Osteoblast (primary cell): Measurements from ENCODE around the gene GNAI3. TPM values are rescaled to one million over a fixed set of nuclear protein-coding genes. Genes with fewer than 3 reads are reported as not detected.

Source experiments
- DNase-seq: peaks from one replicate; pipeline ENCODE4 v3.0.0; 2011; ENCODE audit warnings: low spot score, mixed read lengths; ENCODE audit not compliant: insufficient read length; ENCODE audit errors: missing footprints
- H2AFZ ChIP-seq: 2 replicates; pipeline ENCODE4 v1.6.0; 2011; ENCODE audit warnings: mild to moderate bottlenecking, low read length
- H3K27ac ChIP-seq: 2 replicates; pipeline ENCODE4 v1.5.1; 2011; ENCODE audit warnings: mild to moderate bottlenecking, low read depth, low read length, moderate library complexity
- H3K27me3 ChIP-seq: 2 replicates; pipeline ENCODE4 v1.6.0; 2012; ENCODE audit warnings: mild to moderate bottlenecking, control low read depth, inconsistent platforms, low read length, moderate library complexity; ENCODE audit not compliant: insufficient read depth
- H3K36me3 ChIP-seq: 2 replicates; pipeline ENCODE4 v1.5.1; 2011; ENCODE audit warnings: mild to moderate bottlenecking, low read length, control low read depth, moderate library complexity; ENCODE audit not compliant: insufficient read depth
- H3K4me1 ChIP-seq: 2 replicates; pipeline ENCODE4 v1.5.1; 2011; ENCODE audit warnings: mild to moderate bottlenecking, low read length, control low read depth, moderate library complexity; ENCODE audit not compliant: insufficient read depth
- H3K4me2 ChIP-seq: 2 replicates; pipeline ENCODE4 v1.6.0; 2011; ENCODE audit warnings: mild to moderate bottlenecking, low read length; ENCODE audit not compliant: insufficient read depth
- H3K4me3 ChIP-seq: fragments of 200-600 bp; sonication (generic); 3 replicates; pipeline ENCODE4 v1.5.1; 2012; ENCODE audit warnings: mild to moderate bottlenecking, low read length, inconsistent platforms; ENCODE audit not compliant: insufficient read depth
- H3K79me2 ChIP-seq: 2 replicates; pipeline ENCODE4 v1.6.0; 2012; ENCODE audit warnings: mild to moderate bottlenecking, low read length, control low read depth, inconsistent platforms; ENCODE audit not compliant: insufficient read depth
- H3K9me3 ChIP-seq: 2 replicates; pipeline ENCODE4 v1.5.1; 2011; ENCODE audit warnings: low read depth, low read length, control low read depth
- H4K20me1 ChIP-seq: 2 replicates; pipeline ENCODE4 v1.6.0; 2012; ENCODE audit warnings: mild to moderate bottlenecking, low read length, control low read depth; ENCODE audit not compliant: insufficient read depth
- total RNA-seq: library from RNA; depleted of rRNA; stranded (reverse); fragments of >200 nt; gene quantifications from 2 replicates; pipeline ENCODE4 v1.2.3, GENCODE V29; 2012
- TF ChIP-seq, protein P1 (sequence below): IDR thresholded peaks from 2 replicates; pipeline ENCODE4 v1.5.1; 2011; ENCODE audit warnings: mild to moderate bottlenecking, low read depth, low read length, moderate library complexity; ENCODE audit errors: extremely low read depth

The GNAI3 gene
- total RNA-seq, 1 donor, result 14.1 TPM

DNA sequence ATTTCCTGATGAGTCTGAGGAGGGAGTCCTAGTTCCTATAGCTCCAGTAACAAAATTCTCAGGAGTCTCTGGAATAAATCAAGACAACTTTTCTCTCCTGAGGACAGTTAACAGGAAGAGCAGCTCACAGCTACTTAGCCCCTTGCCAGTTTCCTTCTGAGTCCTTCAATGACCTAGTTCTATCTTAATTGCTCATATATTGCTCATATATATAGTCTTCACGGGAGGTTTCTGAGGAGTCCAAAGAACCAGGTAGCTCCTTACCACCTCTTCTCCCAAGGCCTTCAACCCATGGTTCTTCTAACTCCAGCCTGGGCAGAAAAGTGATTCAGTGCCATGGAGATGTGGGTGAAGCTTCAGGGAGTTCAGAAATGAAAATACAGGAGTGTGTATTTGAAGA is 43.4 kb upstream of the GNAI3 start:
- Histone ChIP-seq H3K79me2 (no peaks in the 10 kb centered on the region), H3K27me3 (no peaks in the 10 kb centered on the region), H3K36me3 (peaks cover 13% of the 10 kb centered on the region), H3K27ac (no peak overlapping the region), H3K4me3 (no peak overlapping the region), H3K4me2 (no peak overlapping the region), H3K9me3 (no peaks in the 10 kb centered on the region), H3K4me1 (peaks cover 2% of the 10 kb centered on the region), H4K20me1 (peaks cover 9% of the 10 kb centered on the region), H2AFZ (no peak overlapping the region)
- DNase-seq, result peak; percentile 68
- TF ChIP-seq, protein P1, sequence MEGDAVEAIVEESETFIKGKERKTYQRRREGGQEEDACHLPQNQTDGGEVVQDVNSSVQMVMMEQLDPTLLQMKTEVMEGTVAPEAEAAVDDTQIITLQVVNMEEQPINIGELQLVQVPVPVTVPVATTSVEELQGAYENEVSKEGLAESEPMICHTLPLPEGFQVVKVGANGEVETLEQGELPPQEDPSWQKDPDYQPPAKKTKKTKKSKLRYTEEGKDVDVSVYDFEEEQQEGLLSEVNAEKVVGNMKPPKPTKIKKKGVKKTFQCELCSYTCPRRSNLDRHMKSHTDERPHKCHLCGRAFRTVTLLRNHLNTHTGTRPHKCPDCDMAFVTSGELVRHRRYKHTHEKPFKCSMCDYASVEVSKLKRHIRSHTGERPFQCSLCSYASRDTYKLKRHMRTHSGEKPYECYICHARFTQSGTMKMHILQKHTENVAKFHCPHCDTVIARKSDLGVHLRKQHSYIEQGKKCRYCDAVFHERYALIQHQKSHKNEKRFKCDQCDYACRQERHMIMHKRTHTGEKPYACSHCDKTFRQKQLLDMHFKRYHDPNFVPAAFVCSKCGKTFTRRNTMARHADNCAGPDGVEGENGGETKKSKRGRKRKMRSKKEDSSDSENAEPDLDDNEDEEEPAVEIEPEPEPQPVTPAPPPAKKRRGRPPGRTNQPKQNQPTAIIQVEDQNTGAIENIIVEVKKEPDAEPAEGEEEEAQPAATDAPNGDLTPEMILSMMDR, result no peak

DNA sequence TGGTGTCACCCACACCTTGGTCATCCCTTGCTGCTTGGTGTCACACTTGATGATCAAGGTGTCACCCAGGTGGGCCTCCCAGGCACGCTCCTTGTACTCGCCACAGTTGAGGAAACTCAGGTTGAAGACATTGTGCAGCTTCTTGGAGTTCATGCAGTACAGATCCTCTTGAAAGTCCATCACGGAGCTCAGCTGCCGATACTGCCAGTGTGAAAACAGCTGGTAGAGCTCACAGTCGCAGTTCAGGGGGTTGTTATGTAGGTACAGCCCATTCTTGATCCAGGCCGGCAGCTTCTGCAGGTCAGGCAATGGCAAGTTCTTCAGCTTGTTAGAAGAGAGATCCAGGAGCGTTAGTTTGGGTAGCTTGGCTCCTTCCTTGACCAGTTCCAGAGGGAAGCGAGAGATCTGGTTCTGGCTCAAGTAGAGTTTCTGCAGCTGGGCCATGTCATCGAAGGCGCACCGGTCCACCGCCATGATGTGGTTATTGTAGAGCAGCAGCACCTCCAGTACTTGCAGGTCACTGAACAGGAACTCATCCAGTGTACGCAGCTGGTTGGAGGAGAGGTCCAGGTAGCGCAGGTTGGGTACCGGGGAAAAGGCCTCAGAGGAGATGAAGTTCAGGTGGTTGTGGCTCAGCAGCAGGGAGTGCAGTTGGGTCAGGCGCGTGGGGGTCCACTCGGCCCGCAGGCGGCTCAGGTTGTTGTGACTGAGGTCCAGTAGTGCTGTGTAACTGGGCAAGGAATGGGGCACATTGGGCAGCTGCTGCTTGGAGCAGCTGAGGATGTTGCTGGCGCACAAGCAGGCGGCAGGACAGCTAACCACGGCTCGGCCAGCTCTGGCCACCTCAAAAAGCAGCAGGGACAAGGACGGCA is 40.2 kb upstream of the GNAI3 start:
- Histone ChIP-seq H3K36me3 (no peaks in the 10 kb centered on the region), H4K20me1 (no peaks in the 10 kb centered on the region), H3K27ac (no peak overlapping the region), H3K79me2 (no peaks in the 10 kb centered on the region), H3K9me3 (no peaks in the 10 kb centered on the region), H3K4me2 (peak overlapping the region; percentile 94), H2AFZ (no peak overlapping the region), H3K4me3 (no peak overlapping the region), H3K27me3 (peaks cover 11% of the 10 kb centered on the region), H3K4me1 (peaks cover 7% of the 10 kb centered on the region)
- TF ChIP-seq, protein P1, result no peak
- peak; percentile 83 for DNase-seq

DNA sequence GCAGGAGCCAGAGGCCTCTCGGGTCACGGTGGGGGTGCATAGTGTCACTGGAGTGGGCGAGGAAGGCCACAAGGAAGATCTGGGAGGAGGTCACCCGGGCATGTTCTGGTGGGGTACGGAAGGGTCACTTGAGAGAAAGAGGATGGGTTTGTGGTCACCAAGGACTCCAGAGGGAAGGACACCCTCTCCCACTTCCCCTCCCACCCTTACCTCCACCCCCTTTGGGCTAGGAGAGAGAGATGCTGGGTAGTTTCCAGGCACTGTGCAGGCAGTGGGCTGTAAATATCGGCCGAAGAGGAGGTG is 39.6 kb upstream of the GNAI3 start:
- peak overlapping the region; percentile 51 for H2AFZ ChIP-seq
- no peaks in the 10 kb centered on the region for H3K9me3 ChIP-seq
- H3K4me3 ChIP-seq, result peak overlapping the region; percentile 77
- no peaks in the 10 kb centered on the region for H3K36me3 ChIP-seq
- no peaks in the 10 kb centered on the region for H4K20me1 ChIP-seq
- no peak overlapping the region for H3K27ac ChIP-seq
- peak; percentile 71 for DNase-seq
- H3K4me1 ChIP-seq, result peaks cover 7% of the 10 kb centered on the region
- TF ChIP-seq, protein P1, result no peak
- H3K79me2 ChIP-seq, result no peaks in the 10 kb centered on the region
- peak overlapping the region; percentile 94 for H3K4me2 ChIP-seq
- H3K27me3 ChIP-seq, result peaks cover 11% of the 10 kb centered on the region
